Measurements from ENCODE around the gene KRT84.

KRT84 gene

DNA sequence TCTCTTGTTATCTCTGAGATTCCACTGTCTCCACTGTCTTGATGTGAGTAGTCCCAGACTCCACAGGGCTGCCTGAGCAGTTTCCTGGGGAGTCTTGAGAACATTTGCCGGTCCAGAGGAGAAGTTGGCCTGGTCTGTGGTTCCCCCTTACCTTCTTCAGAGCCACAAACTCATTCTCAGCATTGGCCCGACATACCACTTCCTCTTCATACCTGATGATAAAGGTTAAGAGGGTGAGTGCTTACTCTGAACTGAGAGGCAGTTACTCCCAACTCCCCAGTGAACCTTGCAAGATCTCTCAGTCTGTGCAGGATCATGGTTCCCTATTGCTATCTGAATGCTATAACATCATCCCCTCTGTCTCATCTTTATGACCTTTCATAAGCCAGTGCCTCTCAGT lies 2.6 kb downstream of the KRT84 start:
- no peak for DNase-seq (ENCODE audit: low read depth)

DNA sequence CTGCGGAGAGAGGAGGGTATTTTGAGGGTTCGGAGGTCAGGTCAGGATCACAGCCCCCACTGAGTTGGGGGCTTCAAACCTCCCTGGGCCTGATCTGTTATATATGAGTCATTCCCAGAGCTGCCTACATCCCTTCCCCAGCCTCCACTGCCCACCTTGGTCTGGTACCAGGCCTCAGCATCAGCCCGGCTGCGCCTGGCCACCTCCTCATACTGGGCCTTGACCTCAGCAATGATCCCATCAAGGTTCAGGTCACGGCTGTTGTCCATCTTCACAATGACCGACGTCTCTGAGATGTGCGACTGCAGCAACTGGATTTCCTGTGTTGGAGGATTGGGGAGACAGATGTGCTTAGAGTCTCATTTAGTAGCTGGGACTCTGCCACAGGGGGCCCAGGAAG lies 4.2 kb downstream of the KRT84 start:
- DNase-seq (ENCODE audit: low read depth): no peak

DNA sequence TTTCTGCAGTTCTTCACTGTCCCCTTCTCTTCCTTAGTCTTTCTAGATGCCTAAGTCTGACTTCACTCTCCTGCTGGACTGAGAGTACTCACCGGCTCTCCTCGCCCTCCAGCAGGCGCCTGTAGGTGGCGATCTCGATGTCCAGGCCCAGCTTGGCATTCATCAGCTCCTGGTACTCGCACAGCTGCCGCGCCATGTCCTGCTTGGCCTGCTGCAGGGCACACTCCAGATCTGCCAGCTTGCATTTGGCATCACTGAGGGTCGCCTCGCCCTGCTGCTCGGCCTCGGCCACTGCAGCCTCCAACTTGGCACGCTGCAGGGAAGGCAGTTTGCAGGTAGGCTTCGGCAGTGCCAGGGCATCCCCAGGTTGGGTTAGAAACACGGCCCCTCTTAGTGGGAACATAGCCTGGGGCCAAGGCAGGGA lies 5.2 kb downstream of the KRT84 start:
- DNase-seq (ENCODE audit: low read depth): no peak

GRCh38 chr12:52379536-52379935 lies 5.9 kb downstream of the KRT84 start:
- DNase-seq (ENCODE audit: low read depth): no peak

DNA sequence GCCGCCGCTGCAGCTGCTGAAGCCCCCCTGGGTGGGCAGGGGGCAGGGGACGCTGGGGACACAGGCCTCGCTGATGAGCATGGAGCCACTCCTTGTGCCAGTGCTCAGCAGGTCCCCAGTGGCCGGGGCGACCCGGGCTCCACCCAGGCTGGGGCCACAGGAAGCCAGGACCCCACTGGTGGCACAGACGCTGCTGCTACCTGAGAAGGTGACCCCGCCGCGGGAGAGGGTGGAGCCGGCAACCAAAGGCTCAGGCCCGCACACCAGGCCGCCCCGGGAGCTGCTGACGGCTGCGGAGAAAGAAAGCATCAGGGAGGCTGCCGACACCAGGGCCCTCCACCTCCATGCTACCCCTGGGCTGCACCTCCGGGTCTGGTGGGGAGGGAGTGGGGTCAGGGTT lies 7.4 kb downstream of the KRT84 start:
- DNase-seq (ENCODE audit: low read depth): no peak

DNA sequence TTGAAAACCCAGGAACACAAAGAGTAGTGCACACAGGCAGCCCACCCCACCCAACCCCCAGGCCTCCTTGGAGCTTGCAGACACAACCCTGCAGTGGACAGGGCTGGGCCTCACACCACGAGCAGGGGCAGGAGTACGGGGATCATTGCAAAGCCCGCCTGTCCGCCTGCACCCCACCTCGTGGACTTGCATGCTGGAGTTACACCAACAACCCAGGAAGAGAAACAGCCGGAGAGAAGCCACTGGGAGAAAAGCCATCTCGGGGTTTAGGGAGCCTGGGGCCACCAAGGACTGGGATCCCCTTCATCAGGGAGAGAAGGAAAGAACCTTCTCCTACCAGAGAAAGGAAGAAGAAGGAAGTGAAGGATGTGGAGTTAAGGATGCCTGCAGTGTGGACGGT lies 8.2 kb downstream of the KRT84 start:
- no peak for DNase-seq (ENCODE audit: low read depth)

DNA sequence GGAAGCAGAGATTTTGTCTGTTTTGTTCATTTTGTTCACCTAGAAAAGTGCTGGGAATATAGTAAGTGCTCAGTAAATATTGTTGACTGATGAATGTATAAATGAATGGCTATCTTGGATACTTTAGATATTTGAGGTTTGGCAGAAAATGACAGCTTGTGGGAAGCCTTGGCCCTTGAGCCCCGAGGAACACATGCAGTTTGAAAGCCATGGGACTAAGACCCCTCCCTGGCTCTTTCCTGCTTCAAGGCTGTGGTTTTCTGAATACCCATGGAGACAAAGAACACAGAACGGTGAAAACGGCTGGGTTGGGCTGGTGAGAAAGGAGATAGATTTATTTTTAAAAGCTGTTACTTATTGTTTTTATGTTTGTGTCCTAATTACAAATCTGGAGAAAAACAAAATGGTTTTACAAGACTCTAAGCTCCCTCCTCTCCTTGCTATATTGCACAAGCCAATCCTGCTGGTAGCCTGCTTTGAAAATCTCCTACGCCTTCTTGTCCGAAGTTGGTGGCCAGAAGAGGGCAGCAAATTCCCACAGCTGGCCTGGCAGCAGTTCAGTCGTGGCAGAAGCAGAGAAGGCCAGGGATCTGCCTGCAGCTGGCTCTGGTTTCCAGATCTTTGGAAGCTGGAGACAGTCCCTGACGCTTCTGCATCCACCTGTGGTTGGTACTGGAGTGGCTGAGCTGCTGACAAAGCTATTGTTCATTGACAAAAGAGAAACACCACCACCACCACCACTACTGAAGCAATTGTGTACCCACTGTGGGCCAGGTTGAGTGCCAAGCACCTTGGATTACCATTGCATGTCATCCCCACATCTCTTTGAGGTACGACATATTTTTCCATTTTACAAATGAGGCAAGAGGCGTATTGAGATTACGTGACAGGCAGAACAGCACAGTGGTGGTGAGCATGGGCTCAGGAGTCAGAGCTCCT lies 13.0 kb downstream of the KRT84 start:
- DNase-seq (ENCODE audit: low read depth): peak; percentile 80

GRCh38 chr12:52371716-52372115 lies 13.7 kb downstream of the KRT84 start:
- DNase-seq (ENCODE audit: low read depth): no peak

DNA sequence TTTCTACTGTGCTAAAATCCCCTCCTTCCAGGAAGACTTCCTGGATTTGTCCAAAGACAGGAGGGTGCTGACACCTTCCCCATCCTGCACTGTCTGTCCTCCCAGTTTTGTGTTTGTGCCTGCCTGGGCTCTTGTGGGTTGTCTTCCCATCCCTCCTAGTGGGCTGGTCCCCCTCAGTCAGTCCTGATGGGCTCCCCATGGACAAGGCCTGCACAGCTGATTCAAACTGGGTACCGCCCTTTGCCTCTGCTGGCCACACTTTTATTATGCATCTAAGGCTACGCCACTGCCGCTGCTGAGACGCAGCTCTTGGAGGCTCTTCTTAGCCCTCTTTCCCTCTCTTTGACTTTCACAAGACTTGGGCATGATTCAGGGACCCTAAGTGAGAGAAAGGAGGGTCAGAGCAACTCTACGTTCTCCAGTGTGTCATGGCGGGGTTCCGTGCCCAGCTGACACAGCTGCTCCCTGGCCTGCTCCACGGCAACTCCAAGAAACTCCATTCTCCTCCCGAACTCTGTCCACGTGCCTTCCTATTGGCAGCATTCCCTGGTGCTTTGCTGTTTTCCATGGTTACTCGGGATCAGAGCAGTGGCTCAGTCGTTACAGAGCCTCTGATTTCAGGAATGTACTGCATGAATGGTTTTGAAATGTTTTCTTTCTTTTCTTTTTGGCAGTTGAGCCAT lies 14.4 kb downstream of the KRT84 start:
- peak; percentile 6 for DNase-seq (ENCODE audit: low read depth)

DNA sequence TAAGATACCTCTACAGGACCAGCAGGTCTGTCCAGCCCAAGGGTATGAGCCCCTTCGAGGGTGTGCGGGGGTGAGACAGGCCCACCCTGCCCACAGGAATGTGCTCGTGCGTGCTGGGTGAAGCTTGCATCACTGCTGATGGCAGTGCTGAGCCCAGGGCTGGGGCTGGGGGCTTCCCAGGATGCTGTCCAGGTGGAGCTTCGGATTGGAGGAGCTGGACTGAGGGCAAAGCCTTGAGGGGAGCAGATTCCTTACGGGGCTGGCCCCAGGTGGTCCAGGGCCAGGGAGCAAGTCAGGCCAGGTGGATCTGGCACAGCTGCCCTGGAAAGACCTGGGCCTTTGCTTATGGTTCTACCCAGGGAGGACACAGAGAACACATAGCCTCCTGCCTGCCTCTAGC lies 15.6 kb downstream of the KRT84 start:
- no peak for DNase-seq (ENCODE audit: low read depth)

DNA sequence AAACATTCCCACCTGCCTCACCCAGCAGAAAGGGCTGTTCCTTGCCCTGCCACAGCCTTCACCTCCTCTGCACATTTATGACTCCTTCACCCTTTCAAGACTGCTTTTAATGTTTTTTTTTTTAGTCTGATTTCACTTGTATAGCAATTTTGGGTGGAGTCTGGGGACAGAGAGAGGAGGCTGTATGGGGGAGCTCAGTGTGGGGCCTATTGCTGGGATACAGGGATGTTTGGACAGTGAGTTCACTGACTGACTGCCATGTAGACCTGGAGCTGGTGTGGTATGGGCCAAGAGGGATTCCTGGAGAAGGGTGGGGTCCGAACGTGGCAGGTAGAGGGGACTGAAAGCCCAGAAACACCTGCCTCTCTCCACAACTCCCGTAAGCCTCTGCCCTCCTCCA lies 16.2 kb downstream of the KRT84 start:
- no peak for DNase-seq (ENCODE audit: low read depth)

- DNase-seq (ENCODE audit: low read depth): no peak
Observed at GRCh38 chr12:52368508-52368907, 16.9 kb downstream of the KRT84 start.

GRCh38 chr12:52367876-52368275 lies 17.6 kb downstream of the KRT84 start:
- no peak for DNase-seq (ENCODE audit: low read depth)

GRCh38 chr12:52366738-52367485 lies 18.5 kb downstream of the KRT84 start, which contains the start of gene KRT85:
Gene KRT85, minus strand, starts transcription at chr12:52367481. Its CDS starts 76 bp downstream, at chr12:52367405.
- DNase-seq (ENCODE audit: low read depth): no peak

DNA sequence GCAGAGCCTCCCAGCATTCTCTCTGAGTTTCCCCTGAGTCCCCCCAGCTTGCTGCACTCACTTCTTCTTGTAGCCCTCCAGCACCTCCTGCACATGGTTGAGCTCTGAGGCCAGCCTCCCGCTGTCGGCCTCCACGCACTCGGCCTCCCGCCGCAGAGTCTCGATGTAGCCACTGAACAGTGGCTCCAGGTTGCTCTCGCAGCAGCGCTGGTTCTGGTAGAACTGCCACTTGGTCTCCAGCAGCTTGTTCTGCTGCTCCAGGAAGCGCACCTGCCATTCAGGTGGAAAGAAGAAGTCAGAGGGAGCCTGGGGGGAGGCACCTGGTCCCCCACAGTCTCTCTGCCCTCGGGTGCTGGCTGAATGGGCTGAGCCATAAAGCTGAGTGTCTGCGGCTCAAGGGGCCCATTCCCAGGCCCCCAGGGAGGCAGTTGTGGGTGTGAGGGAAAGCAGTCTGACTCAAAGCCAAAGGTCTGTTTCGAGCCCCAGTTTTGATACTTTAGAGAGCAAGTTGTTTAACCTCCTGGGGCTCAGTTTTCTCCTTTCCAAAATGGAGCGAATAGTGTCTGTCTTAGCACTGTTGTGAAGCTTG lies 20.5 kb downstream of the KRT84 start:
- DNase-seq (ENCODE audit: low read depth): no peak

- no peak for DNase-seq (ENCODE audit: low read depth)
Observed at GRCh38 chr12:52364061-52364460, 21.4 kb downstream of the KRT84 start.

GRCh38 chr12:52363111-52363679 lies 22.3 kb downstream of the KRT84 start:
- DNase-seq (ENCODE audit: low read depth): no peak

DNA sequence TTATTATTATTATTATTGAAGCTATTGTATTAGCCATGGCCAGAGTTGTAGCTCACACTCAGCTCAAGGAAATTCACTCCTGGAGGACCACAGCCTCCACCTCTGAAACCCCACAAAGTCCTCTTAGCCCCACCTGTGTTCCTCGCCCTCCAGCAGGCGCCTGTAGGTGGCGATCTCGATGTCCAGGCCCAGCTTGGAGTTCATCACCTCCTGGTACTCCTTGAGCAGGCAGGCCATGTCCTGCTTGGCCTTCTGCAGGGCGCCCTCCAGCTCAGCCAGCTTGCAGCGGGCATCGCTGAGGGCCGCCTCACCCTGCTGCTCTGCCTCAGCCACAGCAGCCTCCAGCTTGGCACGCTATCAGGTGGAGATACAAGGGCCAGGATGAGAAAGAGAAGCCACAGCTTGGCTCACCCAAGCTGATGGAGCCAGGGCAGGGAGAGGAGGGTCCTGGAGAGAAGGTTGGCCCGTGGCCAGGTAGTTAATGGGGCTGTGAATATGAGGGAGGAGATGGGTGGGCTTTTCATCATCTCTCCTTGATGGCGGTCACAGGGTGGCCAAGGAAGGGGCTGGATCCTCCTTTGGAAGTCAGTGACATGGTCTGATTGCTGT lies 23.2 kb downstream of the KRT84 start:
- no peak for DNase-seq (ENCODE audit: low read depth)

- no peak for DNase-seq (ENCODE audit: low read depth)
Observed at GRCh38 chr12:52361553-52361952, 23.9 kb downstream of the KRT84 start.

DNA sequence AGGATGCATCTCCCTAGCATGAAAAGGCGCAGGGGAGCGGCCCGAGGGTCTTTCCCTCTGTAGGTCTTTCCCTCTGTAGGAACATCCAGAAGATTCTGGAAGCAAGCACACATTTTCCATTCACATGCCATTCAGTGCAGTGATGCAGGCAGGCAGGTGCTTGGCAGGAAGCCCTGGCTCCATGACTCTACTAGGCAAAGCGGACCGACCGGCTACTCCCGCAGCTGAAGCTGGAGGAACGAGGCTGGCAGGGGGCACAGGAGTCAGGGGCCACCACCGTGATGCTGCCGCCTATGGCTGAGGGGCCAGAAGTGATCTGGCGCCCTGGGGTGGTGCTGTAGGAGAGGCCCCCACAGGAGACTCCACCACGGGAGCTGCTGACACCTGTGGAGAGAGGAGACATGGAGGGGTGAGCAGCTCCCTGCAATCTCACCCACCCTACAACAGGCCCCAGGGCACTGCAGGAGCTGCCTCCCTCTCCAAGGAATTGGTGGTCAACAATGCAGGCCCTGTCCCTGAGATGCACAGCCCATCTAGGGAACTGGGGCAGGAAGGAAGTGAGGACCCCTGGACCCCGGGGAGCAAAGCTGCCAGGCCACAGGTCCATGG lies 24.7 kb downstream of the KRT84 start:
- no peak for DNase-seq (ENCODE audit: low read depth)

GRCh38 chr12:52360106-52360662 lies 25.3 kb downstream of the KRT84 start:
- DNase-seq (ENCODE audit: low read depth): no peak
